Left colon (tissue), 2 donors: ENCODE results near the gene RREB1. TPM values are rescaled to one million over a fixed set of nuclear protein-coding genes. Genes with fewer than 3 reads are reported as not detected.
A peak's percentile ranks its signal among the peaks of the same experiment; 100 is the strongest.

Source experiments
- ATAC-seq: fragments of 200-7000 bp; cut with Tn5 transposase; one replicate; pipeline ENCODE4 v1.9.1; 2020; ENCODE audit warnings: mild to moderate bottlenecking, moderate library complexity
- DNase-seq, 2 donors: peaks; one replicate each; pipeline ENCODE4 v3.0.0-alpha.2; 2020
- intact Hi-C, 2 donors: fragments of 100-400 bp; cut with DNase I in 1 of 2; cut with micrococcal nuclease in 1 of 2; formaldehyde crosslinking; loops; one replicate each; pipeline versions ENCODE4 v1.11.2 to v1.14.0; 2022; cut with DNase I, micrococcal nuclease
- total RNA-seq, 2 donors: library from RNA; stranded (reverse); fragmentation: NEBNext Ultra II Directional; extraction: Animal tissue kit (Norgen Biotek cat#: 25700); gene quantifications; one replicate each; pipeline ENCODE4 v1.2.1, GENCODE V29; 2021
- donor health status: DM: no; HTN: no; CAD: no.
- donor health status: DM: yes; HTN: yes; CAD: no.

The RREB1 gene
- total RNA-seq, 2 donors from 2014 or later: 76.9 to 101 TPM

- intact Hi-C loops: no loop called here
- ATAC-seq: no peak
Observed at GRCh38 chr6:7246401-7247178, 138.8 kb downstream of the RREB1 start.

GRCh38 chr6:7247179-7247456, 139.4 kb downstream of the RREB1 start:
- intact Hi-C loops: no loop called here
- ATAC-seq (no peak), DNase-seq (no peak)

More at GRCh38 chr6:7246401-7247178, 138.8 kb downstream of the RREB1 start:
- DNase-seq: no peak

GRCh38 chr6:7247828-7248227, 140.1 kb downstream of the RREB1 start:
- ATAC-seq (no peak), DNase-seq (no peak)
- intact Hi-C loops: no loop called here

GRCh38 chr6:7249391-7249790, 141.6 kb downstream of the RREB1 start:
- no peak for ATAC-seq
- no peak for DNase-seq
- intact Hi-C loops: no loop called here

- intact Hi-C loops: no loop called here
- no peak for DNase-seq
Observed at GRCh38 chr6:7249946-7250643, 142.3 kb downstream of the RREB1 start.

GRCh38 chr6:7250812-7251211, 143.1 kb downstream of the RREB1 start:
- ATAC-seq (no peak), DNase-seq (no peak)
- intact Hi-C loops: no loop called here

More at GRCh38 chr6:7249946-7250643, 142.3 kb downstream of the RREB1 start:
- peak; percentile 8 for ATAC-seq

- DNase-seq (no peak), ATAC-seq (no peak)
- intact Hi-C loops: no loop called here
Observed at GRCh38 chr6:7251646-7252260, 144.0 kb downstream of the RREB1 start.

GRCh38 chr6:7252390-7252789, 144.6 kb downstream of the RREB1 start:
- DNase-seq (no peak), ATAC-seq (peak; percentile 25)
- intact Hi-C loops: no loop called here

- no peak for ATAC-seq
- DNase-seq: peak in 1 of 2 donors; percentile 24
- intact Hi-C loops: no loop called here
Observed at GRCh38 chr6:7254980-7255835, 147.4 kb downstream of the RREB1 start.

- DNase-seq (no peak), ATAC-seq (no peak)
- intact Hi-C loops: no loop called here
Observed at GRCh38 chr6:7255918-7256317, 148.2 kb downstream of the RREB1 start.

GRCh38 chr6:7256785-7257184, 149.0 kb downstream of the RREB1 start:
- intact Hi-C loops: no loop called here
- peak in 1 of 2 donors; percentile 10 for DNase-seq
- no peak for ATAC-seq

- intact Hi-C loops: no loop called here
- DNase-seq (peak in 1 of 2 donors; percentile 15), ATAC-seq (no peak)
Observed at GRCh38 chr6:7257521-7258230, 149.9 kb downstream of the RREB1 start.

- no peak for DNase-seq
- no peak for ATAC-seq
- intact Hi-C loops: no loop called here
Observed at GRCh38 chr6:7258231-7258763, 150.5 kb downstream of the RREB1 start.

GRCh38 chr6:7260291-7261031, 152.7 kb downstream of the RREB1 start:
- DNase-seq (no peak), ATAC-seq (peak; percentile 11)
- intact Hi-C loops: no loop called here

- DNase-seq (peak; percentile 83 to 88), ATAC-seq (peak; percentile 94)
- intact Hi-C loops: no loop called here
Observed at GRCh38 chr6:7261032-7261841, 153.5 kb downstream of the RREB1 start.

- ATAC-seq: peak; percentile 23
- intact Hi-C loops: no loop called here
- DNase-seq: peak; percentile 65 to 70
Observed at GRCh38 chr6:7261852-7262461, 154.2 kb downstream of the RREB1 start.
